Activated naive CD8-positive, alpha-beta T cell (primary cell): ENCODE data around the gene BTN2A1.

ENCODE experiments used
- H3K27ac Mint-ChIP-seq: one replicate; pipeline ENCODE4 v1.8.0; 2021; ENCODE audit warnings: mixed read lengths
- H3K27me3 Mint-ChIP-seq: one replicate; pipeline ENCODE4 v1.8.0; 2021; ENCODE audit warnings: mixed read lengths
- H3K36me3 Mint-ChIP-seq: one replicate; pipeline ENCODE4 v1.8.0; 2021; ENCODE audit warnings: mixed read lengths
- H3K4me1 Mint-ChIP-seq: one replicate; pipeline ENCODE4 v1.8.0; 2021; ENCODE audit warnings: low read depth, mixed read lengths
- H3K4me3 Mint-ChIP-seq: one replicate; pipeline ENCODE4 v1.8.0; 2021; ENCODE audit warnings: mild to moderate bottlenecking, mixed read lengths
- H3K9me3 Mint-ChIP-seq: one replicate; pipeline ENCODE4 v1.8.0; 2021; ENCODE audit warnings: low read depth, mixed read lengths

The BTN2A1 gene

DNA sequence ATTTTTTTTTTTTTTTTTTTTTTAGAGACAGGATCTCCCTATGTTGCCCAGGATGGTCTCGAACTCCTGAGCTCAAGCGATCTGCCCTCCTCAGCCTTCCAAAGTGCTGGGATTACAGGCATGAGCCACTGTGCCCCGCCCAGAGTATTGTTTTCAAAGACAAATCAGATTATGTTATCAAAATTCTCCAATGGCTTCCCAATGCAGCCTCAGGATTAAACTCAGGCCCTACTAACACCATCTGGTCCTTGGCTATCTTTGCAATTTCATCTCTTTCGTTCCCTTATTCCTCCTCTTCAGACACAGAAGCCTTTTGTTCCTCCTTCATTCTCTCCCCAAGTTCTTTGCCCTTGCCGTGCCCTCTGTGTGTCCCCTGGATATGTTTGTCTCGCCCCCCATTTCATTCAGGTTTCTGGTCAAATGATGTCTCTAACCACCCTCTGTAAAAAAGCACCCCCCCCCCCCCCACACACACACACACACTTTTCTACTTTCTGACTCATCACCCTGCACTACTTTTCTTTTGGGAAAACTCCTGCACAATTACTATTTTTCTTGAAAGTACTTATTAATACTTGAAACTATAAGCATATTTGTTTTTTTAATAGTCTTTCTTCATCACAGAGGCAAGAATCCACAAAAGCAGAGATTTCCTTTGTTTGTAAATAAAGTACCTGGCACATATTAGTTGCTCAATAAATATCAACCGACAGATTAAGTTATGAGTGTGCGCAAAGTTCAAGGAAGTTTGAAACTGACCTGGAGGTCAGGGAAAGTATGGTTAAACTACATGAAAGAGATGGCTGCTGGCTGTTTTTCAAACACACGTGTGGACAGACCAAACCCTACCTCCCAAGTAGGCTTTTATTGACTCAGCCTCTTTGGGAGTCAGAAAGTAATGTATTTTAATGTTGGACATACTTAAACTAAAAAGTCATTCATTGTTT lies 59.0 kb downstream of the BTN2A1 start:
- Mint-ChIP-seq H3K36me3 (no peaks in the 10 kb centered on the region), H3K27ac (no peak overlapping the region), H3K4me1 (peaks cover 15% of the 10 kb centered on the region), H3K9me3 (no peaks in the 10 kb centered on the region), H3K4me3 (no peak overlapping the region), H3K27me3 (no peaks in the 10 kb centered on the region)
